SU-DHL-6 (cell line): Measurements from ENCODE around the gene BRIP1.

Experiments
- CTCF ChIP-seq: fragments of 200-600 bp; sonication (generic); IDR thresholded peaks from one replicate; pipeline ENCODE4 v1.5.1; 2017; ENCODE audit warnings: antibody characterized with exemption, mild to moderate bottlenecking, low read length, moderate library complexity; ENCODE audit not compliant: insufficient read depth, poor library complexity, severe bottlenecking
- EZH2phosphoT487 ChIP-seq: fragments of 200-600 bp; sonication (generic), shearing (Covaris generic); conservative IDR thresholded peaks from 2 replicates; pipeline ENCODE4 v1.6.1; 2018; ENCODE audit warnings: mild to moderate bottlenecking, antibody characterized with exemption, low read length, moderate library complexity, mixed read lengths

- TF ChIP-seq CTCF (no peak), EZH2phosphoT487 (no peak)
Measured at GRCh38 chr17:61815863-61816503, 47.3 kb downstream of the BRIP1 start.
